Heart left ventricle (tissue), 13 donors: ENCODE results near the gene ADAMTSL1.

ENCODE experiments used
- CTCF ChIP-seq, 12 donors: fragments of 200-600 bp; sonication (generic) in 4 of 12; IDR thresholded peaks; one replicate each; pipeline versions ENCODE4 v1.5.0 to v1.8.0; 2018 to 2022; ENCODE audit warnings: antibody characterized with exemption in 12 of 12, mild to moderate bottlenecking in 5 of 12
- POLR2A ChIP-seq, 2 donors: fragments of 450-650 bp; IDR thresholded peaks; one replicate each; pipeline ENCODE4 v1.6.1; 2017; ENCODE audit warnings: antibody characterized with exemption in 2 of 2, mild to moderate bottlenecking in 2 of 2, moderate library complexity in 2 of 2
- donor health status: ischemic (EF 13 %, LVEDD 7.1; RV severe dilation, severe dysfunction).
- donor health status: DM: no; HTN: yes; CAD: no.
- donor health status: DM: no; HTN: no; CAD: no.
- donor health status: ischemic (EF 25% LVEDD 6.9; RV normal size, moderate dysfunction).
- donor health status: ischemic (EF 25% LVEDD 5.7; RV mildly dilated, moderate dysfunction).
- donor health status: ischemic (EF 35%, LVEDD 5.7; RV mildly dilated, moderate dysfunction).
- donor health status: nonischemic (EF 11% LVEDD 7.7; RV severe dilation, severe dysfunction).
- donor health status: DM: yes; HTN: yes; CAD: no.
- donor health status: PGD.
- donor health status: ischemic (EF 29% LVEDD 5.4; RV normal size, mild dysfunction).
- donor health status: nonischemic (EF 23%, LVEDD 6.1; RV moderate dilation, normal function).

GRCh38 chr9:18666986-18667772 lies 193.2 kb downstream of the ADAMTSL1 start:
- TF ChIP-seq CTCF (IDR thresholded peaks at IDR 0.05) = no peak
- TF ChIP-seq POLR2A (IDR thresholded peaks at IDR 0.05) = no peak
